ENCODE data around the gene IFITM2. TPM values are rescaled to one million over a fixed set of nuclear protein-coding genes. Genes with fewer than 3 reads are reported as not detected.
A peak's percentile ranks its signal among the peaks of the same experiment; 100 is the strongest.
"Not testable (repeated sequence)": the region's sequence is repeated elsewhere in the genome, so short reads cannot be mapped to it uniquely, and the experiment has no call there.

IFITM2 gene
- total RNA-seq, 1 experiment from 2014 or later = 421 TPM

- Mint-ChIP-seq H3K4me1 (peaks cover 30 to 39% of the 10 kb centered on the region in 2 experiments), H3K27me3 (ENCODE audit: low read depth) (peaks cover 1% of the 10 kb centered on the region; the same call in 1 of the 2 replicates), H3K36me3 (ENCODE audit: insufficient read depth in 1 of 3, low read depth in 3 of 3) (peaks cover 0 to 2% (median 2%) of the 10 kb centered on the region in 3 experiments; a peak in 2 of 7 replicates), H3K4me3 (no peak overlapping the region), H3K27ac (peak overlapping the region in 1 of 3 experiments; percentile 31; a peak in 1 of 7 replicates), H3K9me3 (no peaks in the 10 kb centered on the region)
- no peaks in the 10 kb centered on the region for H3K27me3 ChIP-seq (ENCODE audit: insufficient read depth, low read length)
- peaks cover 4% of the 10 kb centered on the region; the same call in 1 of the 2 replicates for H3K4me1 ChIP-seq (ENCODE audit: insufficient read depth, low read length)
- no peak overlapping the region for H2BK12ac ChIP-seq (ENCODE audit: insufficient read length, low read depth, low read length)
- no peak overlapping the region for H2BK15ac ChIP-seq (ENCODE audit: low read depth, low read length)
- no peak overlapping the region for H3K14ac ChIP-seq (ENCODE audit: insufficient read depth, low read length)
- H3K79me1 ChIP-seq (ENCODE audit: insufficient read depth, low read depth, low read length, poor library complexity, severe bottlenecking) = no peaks in the 10 kb centered on the region
- no peaks in the 10 kb centered on the region for H3K79me2 ChIP-seq (ENCODE audit: insufficient read depth, low read length)
- H3K27ac ChIP-seq (ENCODE audit: insufficient read length, low read depth, low read length) = no peak overlapping the region
- H3K56ac ChIP-seq (ENCODE audit: insufficient read length, low read depth, low read length) = no peak overlapping the region
- H3T11ph ChIP-seq (ENCODE audit: low read length) = no peak overlapping the region
- H2BK20ac ChIP-seq (ENCODE audit: low read depth, low read length, poor library complexity, severe bottlenecking) = no peak overlapping the region
- H4K20me1 ChIP-seq (ENCODE audit: control insufficient read depth, insufficient read depth, insufficient read length) = no peaks in the 10 kb centered on the region
- H3K23me2 ChIP-seq (ENCODE audit: insufficient read length, low read depth, low read length, poor library complexity, severe bottlenecking) = peaks cover 13% of the 10 kb centered on the region
- H3K4ac ChIP-seq (ENCODE audit: low read depth, low read length) = no peak overlapping the region
- no peak overlapping the region for H3K9ac ChIP-seq (ENCODE audit: extremely low read depth, insufficient read length, low read length)
- no peak overlapping the region for H4K91ac ChIP-seq (ENCODE audit: insufficient read length, low read depth, low read length)
- no peak overlapping the region for H2AFZ ChIP-seq (ENCODE audit: low read length)
- no peak overlapping the region for H2AK5ac ChIP-seq (ENCODE audit: insufficient read length, low read length)
- no peaks in the 10 kb centered on the region for H3K9me3 ChIP-seq (ENCODE audit: control insufficient read depth, low read depth, low read length)
- no peak for TF ChIP-seq CTCF (conservative IDR thresholded peaks at IDR 0.05)
- H3K18ac ChIP-seq (ENCODE audit: insufficient read length, low read depth, low read length) = no peak overlapping the region
- DNase-seq = no peak
- H4K8ac ChIP-seq (replicated peaks; ENCODE audit: insufficient read length, low read depth, low read length) = no peak overlapping the region
- H4K5ac ChIP-seq (ENCODE audit: insufficient read length, low read depth, low read length) = no peak overlapping the region
- no peak overlapping the region for H3K23ac ChIP-seq (ENCODE audit: insufficient read length, low read depth, low read length)
- no peak overlapping the region for H3K4me2 ChIP-seq (ENCODE audit: insufficient read depth, insufficient read length, low read length)
- H2BK5ac ChIP-seq (ENCODE audit: insufficient read length, low read length) = no peak overlapping the region
- H2BK120ac ChIP-seq (ENCODE audit: low read depth, low read length, poor library complexity, severe bottlenecking) = no peak overlapping the region
- WGBS (ENCODE audit: extremely low coverage, insufficient read length, low lambda C conversion rate) = no CpG with 5 or more reads among the region's 11 CpGs
Measured at GRCh38 chr11:324156-324555, 16.5 kb downstream of the IFITM2 start.

GRCh38 chr11:324593-325517 lies 17.2 kb downstream of the IFITM2 start:
- H3K23me2 ChIP-seq (ENCODE audit: insufficient read length, low read depth, low read length, poor library complexity, severe bottlenecking); H3K36me3 Mint-ChIP-seq (ENCODE audit: insufficient read depth in 1 of 3, low read depth in 3 of 3); H3K79me1 ChIP-seq (ENCODE audit: insufficient read depth, low read depth, low read length, poor library complexity, severe bottlenecking); H3K27me3 Mint-ChIP-seq (ENCODE audit: low read depth); H2BK5ac ChIP-seq (ENCODE audit: insufficient read length, low read length); H2AFZ ChIP-seq (ENCODE audit: low read length); H3K56ac ChIP-seq (ENCODE audit: insufficient read length, low read depth, low read length); H2BK15ac ChIP-seq (ENCODE audit: low read depth, low read length); H3T11ph ChIP-seq (ENCODE audit: low read length); H3K27ac ChIP-seq (ENCODE audit: insufficient read length, low read depth, low read length); H2BK12ac ChIP-seq (ENCODE audit: insufficient read length, low read depth, low read length); H3K79me2 ChIP-seq (ENCODE audit: insufficient read depth, low read length); H3K4ac ChIP-seq (ENCODE audit: low read depth, low read length); H4K20me1 ChIP-seq (ENCODE audit: control insufficient read depth, insufficient read depth, insufficient read length); H4K91ac ChIP-seq (ENCODE audit: insufficient read length, low read depth, low read length); H3K9me3 Mint-ChIP-seq; H4K5ac ChIP-seq (ENCODE audit: insufficient read length, low read depth, low read length); DNase-seq; H2BK20ac ChIP-seq (ENCODE audit: low read depth, low read length, poor library complexity, severe bottlenecking); H2AK5ac ChIP-seq (ENCODE audit: insufficient read length, low read length); H3K27me3 ChIP-seq (ENCODE audit: insufficient read depth, low read length); H4K8ac ChIP-seq (replicated peaks; ENCODE audit: insufficient read length, low read depth, low read length); H3K14ac ChIP-seq (ENCODE audit: insufficient read depth, low read length); H3K9ac ChIP-seq (ENCODE audit: extremely low read depth, insufficient read length, low read length); H3K18ac ChIP-seq (ENCODE audit: insufficient read length, low read depth, low read length); H3K4me1 ChIP-seq (ENCODE audit: insufficient read depth, low read length); H3K23ac ChIP-seq (ENCODE audit: insufficient read length, low read depth, low read length); H3K4me3 Mint-ChIP-seq; H3K9me3 ChIP-seq (ENCODE audit: control insufficient read depth, low read depth, low read length); H3K4me2 ChIP-seq (ENCODE audit: insufficient read depth, insufficient read length, low read length); H2BK120ac ChIP-seq (ENCODE audit: low read depth, low read length, poor library complexity, severe bottlenecking): not testable (repeated sequence)
- no CpG with 5 or more reads among the region's 34 CpGs for WGBS (ENCODE audit: extremely low coverage, insufficient read length, low lambda C conversion rate)
- Mint-ChIP-seq H3K27ac (peak overlapping the region in 2 of 3 experiments; percentile 44 to 73; a peak in 4 of 7 replicates), H3K4me1 (peaks cover 28 to 39% of the 10 kb centered on the region in 2 experiments)
